Thoracic aorta (tissue), 2 donors: Measurements from ENCODE around the gene MXD3. TPM values are rescaled to one million over a fixed set of nuclear protein-coding genes. Genes with fewer than 3 reads are reported as not detected.

ENCODE experiments used
- ATAC-seq: fragments of 150-250 bp; one replicate; pipeline ENCODE4 v1.8.0; 2017; ENCODE audit warnings: low read depth; ENCODE audit not compliant: insufficient number of reproducible peaks, low FRiP score
- DNase-seq: peaks from one replicate; pipeline ENCODE4 v3.0.0-alpha.2; 2020; ENCODE audit warnings: low spot score
- H3K27ac ChIP-seq, 2 donors: fragments of 200-600 bp; sonication (generic); 1 replicate in 1 of 2; 2 replicates in 1 of 2; pipeline ENCODE4 v1.5.1; 2016; ENCODE audit warnings: mild to moderate bottlenecking in 2 of 2, moderate library complexity in 2 of 2
- H3K27me3 ChIP-seq: fragments of 200-600 bp; sonication (generic); replicated peaks from 2 replicates; pipeline ENCODE4 v1.6.0; 2016; ENCODE audit warnings: mild to moderate bottlenecking; ENCODE audit not compliant: insufficient read depth
- H3K36me3 ChIP-seq: fragments of 200-600 bp; sonication (generic); one replicate; pipeline ENCODE4 v1.5.1; 2016
- H3K4me1 ChIP-seq, 2 donors: fragments of 200-600 bp; sonication (generic); 1 replicate in 1 of 2; 2 replicates in 1 of 2; pipeline versions ENCODE4 v1.5.1 to v1.6.0; 2016; ENCODE audit warnings: low read depth in 2 of 2, mild to moderate bottlenecking in 1 of 2; ENCODE audit not compliant: control insufficient read depth in 1 of 2
- H3K4me3 ChIP-seq: fragments of 200-600 bp; sonication (generic); 2 replicates; pipeline ENCODE4 v1.5.1; 2016; ENCODE audit warnings: mild to moderate bottlenecking
- H3K9me3 ChIP-seq: fragments of 200-600 bp; sonication (generic); 2 replicates; pipeline ENCODE4 v1.5.1; 2016
- total RNA-seq, 2 donors: library from RNA; depleted of rRNA; stranded (reverse); fragments of >200 nt; gene quantifications; one replicate each; pipeline versions ENCODE4 v1.1.0 to v1.2.3, GENCODE V29; 2016
- TF ChIP-seq, protein P1 (sequence below): fragments of 200-600 bp; sonication (generic); IDR thresholded peaks from one replicate; pipeline ENCODE4 v1.5.1; 2019; ENCODE audit warnings: antibody characterized with exemption

MXD3 gene
- total RNA-seq, 2 donors from 2014 or later: 11.9 to 17.6 TPM

- H3K4me1 ChIP-seq: no peaks in the 10 kb centered on the region
- ATAC-seq (no peak), DNase-seq (no peak)
- H3K4me3 ChIP-seq: no peak overlapping the region
- TF ChIP-seq, protein P1, sequence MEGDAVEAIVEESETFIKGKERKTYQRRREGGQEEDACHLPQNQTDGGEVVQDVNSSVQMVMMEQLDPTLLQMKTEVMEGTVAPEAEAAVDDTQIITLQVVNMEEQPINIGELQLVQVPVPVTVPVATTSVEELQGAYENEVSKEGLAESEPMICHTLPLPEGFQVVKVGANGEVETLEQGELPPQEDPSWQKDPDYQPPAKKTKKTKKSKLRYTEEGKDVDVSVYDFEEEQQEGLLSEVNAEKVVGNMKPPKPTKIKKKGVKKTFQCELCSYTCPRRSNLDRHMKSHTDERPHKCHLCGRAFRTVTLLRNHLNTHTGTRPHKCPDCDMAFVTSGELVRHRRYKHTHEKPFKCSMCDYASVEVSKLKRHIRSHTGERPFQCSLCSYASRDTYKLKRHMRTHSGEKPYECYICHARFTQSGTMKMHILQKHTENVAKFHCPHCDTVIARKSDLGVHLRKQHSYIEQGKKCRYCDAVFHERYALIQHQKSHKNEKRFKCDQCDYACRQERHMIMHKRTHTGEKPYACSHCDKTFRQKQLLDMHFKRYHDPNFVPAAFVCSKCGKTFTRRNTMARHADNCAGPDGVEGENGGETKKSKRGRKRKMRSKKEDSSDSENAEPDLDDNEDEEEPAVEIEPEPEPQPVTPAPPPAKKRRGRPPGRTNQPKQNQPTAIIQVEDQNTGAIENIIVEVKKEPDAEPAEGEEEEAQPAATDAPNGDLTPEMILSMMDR: no peak
- no peak overlapping the region for H3K27ac ChIP-seq
- H3K27me3 ChIP-seq: no peaks in the 10 kb centered on the region
- H3K36me3 ChIP-seq: peaks cover 66% of the 10 kb centered on the region
- no peaks in the 10 kb centered on the region for H3K9me3 ChIP-seq
Measured at GRCh38 chr5:177336112-177336511, 24.4 kb upstream of the MXD3 start.

DNA sequence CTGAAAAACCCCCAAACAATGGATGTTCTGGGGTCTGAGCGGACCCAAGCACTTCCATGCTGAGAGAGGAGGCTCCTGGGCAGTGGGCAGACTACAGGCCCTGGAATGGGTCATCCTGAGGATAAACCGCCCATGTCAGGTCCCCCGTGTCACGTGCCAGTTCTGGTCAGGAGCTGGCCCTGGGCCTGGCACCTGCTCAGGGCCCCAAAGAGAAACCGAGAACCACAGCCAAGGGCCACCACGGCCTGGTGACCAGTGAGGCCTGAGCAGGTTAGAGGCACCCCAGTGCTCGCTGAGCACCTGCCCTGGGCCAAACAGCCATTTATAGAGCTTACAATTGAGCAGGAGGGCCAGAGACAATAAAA lies 24.0 kb upstream of the MXD3 start:
- Histone ChIP-seq H3K4me1 (no peaks in the 10 kb centered on the region), H3K27ac (no peak overlapping the region), H3K27me3 (no peaks in the 10 kb centered on the region), H3K36me3 (peaks cover 67% of the 10 kb centered on the region), H3K4me3 (no peak overlapping the region), H3K9me3 (no peaks in the 10 kb centered on the region)
- ATAC-seq (no peak), DNase-seq (no peak)
- TF ChIP-seq, protein P1: no peak

GRCh38 chr5:177334781-177335700 lies 23.3 kb upstream of the MXD3 start:
- DNase-seq: no peak
- no peak for ATAC-seq
- TF ChIP-seq, protein P1: no peak
- Histone ChIP-seq H3K4me3 (no peak overlapping the region), H3K36me3 (peaks cover 73% of the 10 kb centered on the region), H3K4me1 (no peaks in the 10 kb centered on the region), H3K27me3 (no peaks in the 10 kb centered on the region), H3K27ac (no peak overlapping the region), H3K9me3 (no peaks in the 10 kb centered on the region)

- DNase-seq (no peak), ATAC-seq (no peak)
- Histone ChIP-seq H3K9me3 (no peaks in the 10 kb centered on the region), H3K4me1 (no peaks in the 10 kb centered on the region), H3K36me3 (peaks cover 76% of the 10 kb centered on the region), H3K27me3 (no peaks in the 10 kb centered on the region), H3K27ac (no peak overlapping the region), H3K4me3 (no peak overlapping the region)
- TF ChIP-seq, protein P1: no peak
Measured at GRCh38 chr5:177334155-177334551, 22.5 kb upstream of the MXD3 start.

- H3K4me3 ChIP-seq: no peak overlapping the region
- TF ChIP-seq, protein P1: no peak
- no peaks in the 10 kb centered on the region for H3K4me1 ChIP-seq
- DNase-seq: no peak
- H3K27ac ChIP-seq: no peak overlapping the region
- no peak for ATAC-seq
- H3K27me3 ChIP-seq: no peaks in the 10 kb centered on the region
- peaks cover 76% of the 10 kb centered on the region for H3K36me3 ChIP-seq
- no peaks in the 10 kb centered on the region for H3K9me3 ChIP-seq
Measured at GRCh38 chr5:177333420-177334154, 21.9 kb upstream of the MXD3 start.
